Lower leg skin (tissue), 3 donors: ENCODE data around the gene PDZD2.

ENCODE experiments used
- POLR2A ChIP-seq, 2 donors: fragments of 450-650 bp; IDR thresholded peaks; one replicate each; pipeline ENCODE4 v1.6.1; 2016 to 2017; ENCODE audit warnings: antibody characterized with exemption in 2 of 2, mild to moderate bottlenecking in 1 of 2, moderate library complexity in 1 of 2
- TF ChIP-seq, protein P1 (sequence below), 3 donors: fragments of 450-650 bp; IDR thresholded peaks; one replicate each; pipeline ENCODE4 v1.5.1; 2016; ENCODE audit warnings: antibody characterized with exemption in 3 of 3, mild to moderate bottlenecking in 3 of 3, moderate library complexity in 2 of 3

DNA sequence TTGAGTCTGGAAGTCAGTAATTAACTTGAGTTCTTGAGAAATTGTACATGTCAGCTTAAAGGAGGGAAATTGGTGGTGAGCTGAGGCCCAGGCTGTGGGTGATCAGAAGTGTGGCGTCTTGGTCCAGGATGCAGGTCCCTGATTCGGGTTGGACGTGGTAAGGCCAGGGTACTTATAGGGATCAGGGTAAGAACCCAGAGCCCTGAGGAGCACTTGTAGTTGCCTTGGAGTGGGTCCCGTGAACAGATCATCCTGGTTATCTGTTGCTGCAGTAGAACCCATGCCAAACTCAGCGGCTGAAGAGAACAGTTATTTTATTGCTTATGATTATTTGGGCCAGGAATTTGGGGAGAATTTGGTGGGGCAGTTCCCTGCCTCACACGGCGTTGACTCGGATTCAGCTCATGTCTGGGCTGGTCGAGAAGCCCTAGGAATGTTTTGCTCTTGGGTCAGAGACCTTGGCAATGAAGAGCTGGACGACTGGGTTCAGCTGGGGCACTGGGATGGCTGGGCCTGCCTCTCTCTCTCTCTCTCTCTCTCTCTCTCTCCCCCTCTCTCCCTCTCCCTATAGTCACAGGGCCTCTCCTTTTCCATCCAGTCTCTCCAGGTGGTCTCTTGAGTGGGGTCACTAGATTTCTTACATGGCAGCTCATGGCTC is 73.1 kb downstream of the PDZD2 start:
- TF ChIP-seq, protein P1, sequence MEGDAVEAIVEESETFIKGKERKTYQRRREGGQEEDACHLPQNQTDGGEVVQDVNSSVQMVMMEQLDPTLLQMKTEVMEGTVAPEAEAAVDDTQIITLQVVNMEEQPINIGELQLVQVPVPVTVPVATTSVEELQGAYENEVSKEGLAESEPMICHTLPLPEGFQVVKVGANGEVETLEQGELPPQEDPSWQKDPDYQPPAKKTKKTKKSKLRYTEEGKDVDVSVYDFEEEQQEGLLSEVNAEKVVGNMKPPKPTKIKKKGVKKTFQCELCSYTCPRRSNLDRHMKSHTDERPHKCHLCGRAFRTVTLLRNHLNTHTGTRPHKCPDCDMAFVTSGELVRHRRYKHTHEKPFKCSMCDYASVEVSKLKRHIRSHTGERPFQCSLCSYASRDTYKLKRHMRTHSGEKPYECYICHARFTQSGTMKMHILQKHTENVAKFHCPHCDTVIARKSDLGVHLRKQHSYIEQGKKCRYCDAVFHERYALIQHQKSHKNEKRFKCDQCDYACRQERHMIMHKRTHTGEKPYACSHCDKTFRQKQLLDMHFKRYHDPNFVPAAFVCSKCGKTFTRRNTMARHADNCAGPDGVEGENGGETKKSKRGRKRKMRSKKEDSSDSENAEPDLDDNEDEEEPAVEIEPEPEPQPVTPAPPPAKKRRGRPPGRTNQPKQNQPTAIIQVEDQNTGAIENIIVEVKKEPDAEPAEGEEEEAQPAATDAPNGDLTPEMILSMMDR (IDR thresholded peaks at IDR 0.05) = no peak
- no peak for TF ChIP-seq POLR2A (IDR thresholded peaks at IDR 0.05)
